GM23338 (cell line): ENCODE data around the gene HMGB4. TPM values are rescaled to one million over a fixed set of nuclear protein-coding genes. Genes with fewer than 3 reads are reported as not detected.

Experiments
- ATAC-seq: fragments of 200-7000 bp; cut with Tn5 transposase; 3 replicates; pipeline ENCODE4 v1.9.1; 2020
- DNase-seq: peaks from one replicate; pipeline ENCODE4 v3.0.0-alpha.2; 2015; ENCODE audit warnings: low spot score
- H2AFZ ChIP-seq: fragments of 200-600 bp; sonication (generic); 2 replicates; pipeline ENCODE4 v1.8.0; 2016; ENCODE audit warnings: antibody characterized with exemption, mild to moderate bottlenecking, moderate library complexity
- H3F3A ChIP-seq: fragments of 200-600 bp; sonication (generic); replicated peaks from 2 replicates; pipeline ENCODE4 v1.8.0; 2017; ENCODE audit warnings: antibody characterized with exemption, mixed run types, low read depth
- H3K27ac ChIP-seq: fragments of 200-600 bp; sonication (generic); 2 replicates; pipeline ENCODE4 v1.6.1; 2016; ENCODE audit warnings: low read depth
- H3K27me3 ChIP-seq: fragments of 200-600 bp; sonication (generic); 2 replicates; pipeline ENCODE4 v1.8.0; 2016; ENCODE audit warnings: mild to moderate bottlenecking, mixed run types, moderate library complexity; ENCODE audit not compliant: insufficient read depth
- H3K36me3 ChIP-seq: fragments of 200-600 bp; sonication (generic); 2 replicates; pipeline ENCODE4 v1.8.0; 2016; ENCODE audit warnings: mild to moderate bottlenecking; ENCODE audit not compliant: insufficient read depth
- H3K4me1 ChIP-seq: fragments of 200-600 bp; sonication (generic); 2 replicates; pipeline ENCODE4 v1.8.0; 2016; ENCODE audit warnings: mild to moderate bottlenecking, moderate library complexity; ENCODE audit not compliant: insufficient read depth
- H3K4me2 ChIP-seq: fragments of 200-600 bp; sonication (generic); 2 replicates; pipeline ENCODE4 v1.7.1; 2017; ENCODE audit warnings: mixed run types
- H3K4me3 ChIP-seq: fragments of 200-600 bp; sonication (generic); 2 replicates; pipeline ENCODE4 v1.6.1; 2016; ENCODE audit warnings: mixed run types
- H3K79me2 ChIP-seq: fragments of 200-600 bp; sonication (generic); replicated peaks from 2 replicates; pipeline ENCODE4 v1.8.0; 2017; ENCODE audit warnings: mild to moderate bottlenecking; ENCODE audit not compliant: insufficient read depth
- H3K9me2 ChIP-seq: fragments of 200-600 bp; sonication (generic); 2 replicates; pipeline ENCODE4 v1.8.0; 2017; ENCODE audit not compliant: insufficient read depth
- H4K20me1 ChIP-seq: fragments of 200-600 bp; sonication (generic); replicated peaks from 2 replicates; pipeline ENCODE4 v1.8.0; 2017; ENCODE audit warnings: mild to moderate bottlenecking; ENCODE audit not compliant: insufficient read depth
- H3K27ac Mint-ChIP-seq: 2 replicates; pipeline ENCODE4 v1.8.0; 2020; ENCODE audit warnings: inconsistent platforms, mild to moderate bottlenecking, moderate library complexity, mixed read lengths
- H3K27me3 Mint-ChIP-seq: 3 replicates; pipeline ENCODE4 v1.8.0; 2022; ENCODE audit warnings: low read depth, mild to moderate bottlenecking, moderate library complexity, mixed read lengths, inconsistent platforms; ENCODE audit not compliant: insufficient read depth, poor library complexity
- H3K36me3 Mint-ChIP-seq: 3 replicates; pipeline ENCODE4 v1.8.0; 2021; ENCODE audit warnings: low read depth, mild to moderate bottlenecking, inconsistent platforms, moderate library complexity, mixed read lengths
- H3K4me1 Mint-ChIP-seq: 3 replicates; pipeline ENCODE4 v1.8.0; 2020; ENCODE audit warnings: mild to moderate bottlenecking, inconsistent platforms, mixed read lengths
- H3K4me3 Mint-ChIP-seq: 3 replicates; pipeline ENCODE4 v1.8.0; 2021; ENCODE audit warnings: moderate library complexity, mild to moderate bottlenecking, inconsistent platforms, mixed read lengths
- H3K9me3 Mint-ChIP-seq: 3 replicates; pipeline ENCODE4 v1.8.0; 2020; ENCODE audit warnings: moderate library complexity, mild to moderate bottlenecking, inconsistent platforms, mixed read lengths
- CREB1 ChIP-seq: fragments of 250-450 bp; sonication (Bioruptor Pico); IDR thresholded peaks from 2 replicates; pipeline ENCODE4 v1.5.0; 2020; ENCODE audit warnings: low read depth, mild to moderate bottlenecking, moderate library complexity
- CTCF ChIP-seq, 2 experiments: fragments of 200-600 bp in 1 of 2; sonication (generic) in 1 of 2; conservative IDR thresholded peaks; 2 replicates each; pipeline versions ENCODE4 v1.5.1 to v1.6.1; 2016 to 2017; ENCODE audit warnings: antibody characterized with exemption in 2 of 2, low read depth in 2 of 2, mild to moderate bottlenecking in 2 of 2, moderate library complexity in 1 of 2
- ETS1 ChIP-seq: IDR thresholded peaks from 2 replicates; pipeline ENCODE4 v1.6.1; 2016; ENCODE audit warnings: antibody characterized with exemption
- EZH2 ChIP-seq: fragments of 200-600 bp; sonication (generic); IDR thresholded peaks from one replicate; pipeline ENCODE4 v1.8.0; 2017; ENCODE audit warnings: antibody characterized with exemption, mild to moderate bottlenecking, low read depth; ENCODE audit not compliant: unreplicated experiment
- EZH2phosphoT487 ChIP-seq: fragments of 200-600 bp; sonication (generic); IDR thresholded peaks from one replicate; pipeline ENCODE4 v1.8.1; 2018; ENCODE audit warnings: antibody characterized with exemption; ENCODE audit not compliant: unreplicated experiment
- JUNB ChIP-seq: IDR thresholded peaks from one replicate; pipeline ENCODE4 v1.6.1; 2016; ENCODE audit warnings: antibody characterized with exemption; ENCODE audit not compliant: unreplicated experiment
- NANOG ChIP-seq: IDR thresholded peaks from 2 replicates; pipeline ENCODE4 v1.6.1; 2016; ENCODE audit warnings: antibody characterized with exemption, borderline replicate concordance
- POLR2AphosphoS5 ChIP-seq: IDR thresholded peaks from 2 replicates; pipeline ENCODE4 v1.6.1; 2016; ENCODE audit warnings: antibody characterized with exemption, low read depth
- REST ChIP-seq: IDR thresholded peaks from one replicate; pipeline ENCODE4 v1.6.1; 2018; ENCODE audit warnings: antibody characterized with exemption; ENCODE audit not compliant: unreplicated experiment
- STAT1 ChIP-seq: IDR thresholded peaks from one replicate; pipeline ENCODE4 v1.6.1; 2016; ENCODE audit warnings: antibody characterized with exemption; ENCODE audit not compliant: unreplicated experiment
- ZNF114 ChIP-seq: fragments of 250-450 bp; sonication (Bioruptor Pico); IDR thresholded peaks from 2 replicates; pipeline ENCODE4 v1.5.0; 2020; ENCODE audit warnings: mild to moderate bottlenecking, moderate library complexity
- ZNF331 ChIP-seq: fragments of 250-450 bp; sonication (Bioruptor Pico); IDR thresholded peaks from 2 replicates; pipeline ENCODE4 v1.5.0; 2020; ENCODE audit warnings: low read depth, mild to moderate bottlenecking, moderate library complexity
- polyA plus RNA-seq: library from polyadenylated mRNA; unstranded; fragments of >200 nt; fragmentation: Nextera tagmentation; extraction: Ambion mirVana; gene quantifications from 2 replicates; pipeline ENCODE4 v1.2.1, GENCODE V29; 2016
- total RNA-seq: library from RNA; depleted of rRNA; stranded (reverse); fragments of >200 nt; shearing (Covaris generic); gene quantifications from 2 replicates; pipeline ENCODE4 v1.2.3, GENCODE V29; 2014
- TF ChIP-seq, protein P1 (sequence below): fragments of 250-450 bp; sonication (Bioruptor Pico); IDR thresholded peaks from 2 replicates; pipeline ENCODE4 v1.5.0; 2020; ENCODE audit warnings: mild to moderate bottlenecking, moderate library complexity

HMGB4 gene
- total and polyA plus RNA-seq, 2 experiments from 2014 or later = not detected

GRCh38 chr1:33905241-33905640 lies 41.4 kb downstream of the HMGB4 start:
- no peak overlapping the region for H3K4me2 ChIP-seq
- TF ChIP-seq EZH2 = no peak
- no peak for TF ChIP-seq JUNB
- no peak for TF ChIP-seq CTCF (conservative IDR thresholded peaks at IDR 0.05; ENCODE audit: low read depth in 2 of 2)
- TF ChIP-seq STAT1 = no peak
- no peak for TF ChIP-seq ZNF331 (CRISPR knock-in tag)
- TF ChIP-seq EZH2phosphoT487 = no peak
- no peak for TF ChIP-seq NANOG
- no peak for TF ChIP-seq ETS1
- TF ChIP-seq REST = no peak
- TF ChIP-seq POLR2AphosphoS5 = no peak
- no peak for TF ChIP-seq CREB1
- TF ChIP-seq, protein P1, sequence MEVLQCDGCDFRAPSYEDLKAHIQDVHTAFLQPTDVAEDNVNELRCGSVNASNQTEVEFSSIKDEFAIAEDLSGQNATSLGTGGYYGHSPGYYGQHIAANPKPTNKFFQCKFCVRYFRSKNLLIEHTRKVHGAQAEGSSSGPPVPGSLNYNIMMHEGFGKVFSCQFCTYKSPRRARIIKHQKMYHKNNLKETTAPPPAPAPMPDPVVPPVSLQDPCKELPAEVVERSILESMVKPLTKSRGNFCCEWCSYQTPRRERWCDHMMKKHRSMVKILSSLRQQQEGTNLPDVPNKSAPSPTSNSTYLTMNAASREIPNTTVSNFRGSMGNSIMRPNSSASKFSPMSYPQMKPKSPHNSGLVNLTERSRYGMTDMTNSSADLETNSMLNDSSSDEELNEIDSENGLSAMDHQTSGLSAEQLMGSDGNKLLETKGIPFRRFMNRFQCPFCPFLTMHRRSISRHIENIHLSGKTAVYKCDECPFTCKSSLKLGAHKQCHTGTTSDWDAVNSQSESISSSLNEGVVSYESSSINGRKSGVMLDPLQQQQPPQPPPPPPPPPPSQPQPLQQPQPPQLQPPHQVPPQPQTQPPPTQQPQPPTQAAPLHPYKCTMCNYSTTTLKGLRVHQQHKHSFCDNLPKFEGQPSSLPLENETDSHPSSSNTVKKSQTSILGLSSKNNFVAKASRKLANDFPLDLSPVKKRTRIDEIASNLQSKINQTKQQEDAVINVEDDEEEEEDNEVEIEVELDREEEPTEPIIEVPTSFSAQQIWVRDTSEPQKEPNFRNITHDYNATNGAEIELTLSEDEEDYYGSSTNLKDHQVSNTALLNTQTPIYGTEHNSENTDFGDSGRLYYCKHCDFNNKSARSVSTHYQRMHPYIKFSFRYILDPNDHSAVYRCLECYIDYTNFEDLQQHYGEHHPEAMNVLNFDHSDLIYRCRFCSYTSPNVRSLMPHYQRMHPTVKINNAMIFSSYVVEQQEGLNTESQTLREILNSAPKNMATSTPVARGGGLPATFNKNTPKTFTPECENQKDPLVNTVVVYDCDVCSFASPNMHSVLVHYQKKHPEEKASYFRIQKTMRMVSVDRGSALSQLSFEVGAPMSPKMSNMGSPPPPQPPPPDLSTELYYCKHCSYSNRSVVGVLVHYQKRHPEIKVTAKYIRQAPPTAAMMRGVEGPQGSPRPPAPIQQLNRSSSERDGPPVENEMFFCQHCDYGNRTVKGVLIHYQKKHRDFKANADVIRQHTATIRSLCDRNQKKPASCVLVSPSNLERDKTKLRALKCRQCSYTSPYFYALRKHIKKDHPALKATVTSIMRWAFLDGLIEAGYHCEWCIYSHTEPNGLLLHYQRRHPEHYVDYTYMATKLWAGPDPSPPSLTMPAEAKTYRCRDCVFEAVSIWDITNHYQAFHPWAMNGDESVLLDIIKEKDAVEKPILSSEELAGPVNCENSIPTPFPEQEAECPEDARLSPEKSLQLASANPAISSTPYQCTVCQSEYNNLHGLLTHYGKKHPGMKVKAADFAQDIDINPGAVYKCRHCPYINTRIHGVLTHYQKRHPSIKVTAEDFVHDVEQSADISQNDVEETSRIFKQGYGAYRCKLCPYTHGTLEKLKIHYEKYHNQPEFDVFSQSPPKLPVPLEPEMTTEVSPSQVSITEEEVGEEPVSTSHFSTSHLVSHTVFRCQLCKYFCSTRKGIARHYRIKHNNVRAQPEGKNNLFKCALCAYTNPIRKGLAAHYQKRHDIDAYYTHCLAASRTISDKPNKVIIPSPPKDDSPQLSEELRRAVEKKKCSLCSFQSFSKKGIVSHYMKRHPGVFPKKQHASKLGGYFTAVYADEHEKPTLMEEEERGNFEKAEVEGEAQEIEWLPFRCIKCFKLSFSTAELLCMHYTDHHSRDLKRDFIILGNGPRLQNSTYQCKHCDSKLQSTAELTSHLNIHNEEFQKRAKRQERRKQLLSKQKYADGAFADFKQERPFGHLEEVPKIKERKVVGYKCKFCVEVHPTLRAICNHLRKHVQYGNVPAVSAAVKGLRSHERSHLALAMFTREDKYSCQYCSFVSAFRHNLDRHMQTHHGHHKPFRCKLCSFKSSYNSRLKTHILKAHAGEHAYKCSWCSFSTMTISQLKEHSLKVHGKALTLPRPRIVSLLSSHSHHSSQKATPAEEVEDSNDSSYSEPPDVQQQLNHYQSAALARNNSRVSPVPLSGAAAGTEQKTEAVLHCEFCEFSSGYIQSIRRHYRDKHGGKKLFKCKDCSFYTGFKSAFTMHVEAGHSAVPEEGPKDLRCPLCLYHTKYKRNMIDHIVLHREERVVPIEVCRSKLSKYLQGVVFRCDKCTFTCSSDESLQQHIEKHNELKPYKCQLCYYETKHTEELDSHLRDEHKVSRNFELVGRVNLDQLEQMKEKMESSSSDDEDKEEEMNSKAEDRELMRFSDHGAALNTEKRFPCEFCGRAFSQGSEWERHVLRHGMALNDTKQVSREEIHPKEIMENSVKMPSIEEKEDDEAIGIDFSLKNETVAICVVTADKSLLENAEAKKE (CRISPR knock-in tag) = no peak
- no peak for TF ChIP-seq ZNF114 (CRISPR knock-in tag)
- H3K9me2 ChIP-seq = no peaks in the 10 kb centered on the region
- no peaks in the 10 kb centered on the region for H3K36me3 ChIP-seq
- no peak overlapping the region for H3K4me3 Mint-ChIP-seq
- H2AFZ ChIP-seq = no peak overlapping the region
- DNase-seq (no peak), ATAC-seq (no peak)
- H3K36me3 Mint-ChIP-seq = peaks cover 12% of the 10 kb centered on the region; the same call in 2 of the 3 replicates
- no peaks in the 10 kb centered on the region for H3F3A ChIP-seq
- H3K79me2 ChIP-seq = no peaks in the 10 kb centered on the region
- no peak overlapping the region for H3K27ac Mint-ChIP-seq
- H3K4me1 ChIP-seq = no peaks in the 10 kb centered on the region
- H3K27me3 ChIP-seq = no peaks in the 10 kb centered on the region
- H4K20me1 ChIP-seq = no peaks in the 10 kb centered on the region; the same call in 1 of the 2 replicates
- H3K4me1 Mint-ChIP-seq = peaks cover 6% of the 10 kb centered on the region; the same call in 2 of the 3 replicates
- H3K9me3 Mint-ChIP-seq = no peaks in the 10 kb centered on the region
- peaks cover 10% of the 10 kb centered on the region for H3K27me3 Mint-ChIP-seq
- H3K4me3 ChIP-seq = no peak overlapping the region
- no peak overlapping the region for H3K27ac ChIP-seq
